ENCODE results near the gene PRODH. TPM values are rescaled to one million over a fixed set of nuclear protein-coding genes. Genes with fewer than 3 reads are reported as not detected.

The PRODH gene
- polyA plus RNA-seq, 3 donors, result not detected

- no peak for TF ChIP-seq CTCF (IDR thresholded peaks at IDR 0.05)
- no peak overlapping the region for H3K4me3 Mint-ChIP-seq
- no peaks in the 10 kb centered on the region for H3K4me1 Mint-ChIP-seq
- no peaks in the 10 kb centered on the region for H3K27me3 ChIP-seq (ENCODE audit: control insufficient read depth in 2 of 2, insufficient read depth in 2 of 2, low read length in 2 of 2)
- no peak overlapping the region for H2AFZ ChIP-seq (ENCODE audit: insufficient read depth, low read depth, low read length, poor library complexity, severe bottlenecking)
- H3K9me3 ChIP-seq (replicated peaks in 1 of 2; ENCODE audit: control insufficient read depth in 1 of 2, insufficient read depth in 1 of 2, low read length in 2 of 2), result peaks cover 7 to 10% of the 10 kb centered on the region in 2 donors
- H3K27ac ChIP-seq (ENCODE audit: low read depth in 1 of 2, low read length in 2 of 2), result no peak overlapping the region
- H3K36me3 ChIP-seq (replicated peaks in 1 of 2; ENCODE audit: control insufficient read depth in 1 of 2, insufficient read depth in 2 of 2, low read length in 2 of 2), result no peaks in the 10 kb centered on the region
- DNase-seq, result no peak
- H3K27ac Mint-ChIP-seq, result no peak overlapping the region
- no peaks in the 10 kb centered on the region for H3K36me3 Mint-ChIP-seq
- no peaks in the 10 kb centered on the region for H4K20me1 ChIP-seq (ENCODE audit: insufficient read depth, low read length)
- H3K9ac ChIP-seq (ENCODE audit: insufficient read depth, low read length, poor library complexity, severe bottlenecking), result no peak overlapping the region
- intact Hi-C loops (cut with micrococcal nuclease), result no loop called here
- 98% methylated on average over 7 of the region's 10 CpGs for WGBS (ENCODE audit: insufficient coverage)
- peaks cover 6 to 17% (median 16%) of the 10 kb centered on the region in 7 donors for H3K9me3 Mint-ChIP-seq
- H3K4me2 ChIP-seq (replicated peaks; ENCODE audit: extremely low read depth, low read length, poor library complexity, severe bottlenecking), result no peak overlapping the region
- no peaks in the 10 kb centered on the region for H3K4me1 ChIP-seq (ENCODE audit: control insufficient read depth in 1 of 2, insufficient read depth in 2 of 2, low read length in 2 of 2)
- peaks cover 2 to 8% (median 5%) of the 10 kb centered on the region in 3 donors for H3K27me3 Mint-ChIP-seq (ENCODE audit: low read depth in 3 of 3)
- no peak overlapping the region for H3K4me3 ChIP-seq (replicated peaks in 1 of 3; ENCODE audit: low read depth in 2 of 3, low read length in 3 of 3)
- H3K79me2 ChIP-seq (ENCODE audit: insufficient read depth, low read length), result no peaks in the 10 kb centered on the region
Measured at GRCh38 chr22:18984564-18984963, 48.5 kb upstream of the PRODH start.

- Histone ChIP-seq H3K27ac (ENCODE audit: low read depth in 1 of 2, low read length in 2 of 2) (no peak overlapping the region), H3K79me2 (ENCODE audit: insufficient read depth, low read length) (no peaks in the 10 kb centered on the region), H3K4me3 (replicated peaks in 1 of 3; ENCODE audit: low read depth in 2 of 3, low read length in 3 of 3) (no peak overlapping the region), H3K27me3 (ENCODE audit: control insufficient read depth in 2 of 2, insufficient read depth in 2 of 2, low read length in 2 of 2) (no peaks in the 10 kb centered on the region), H4K20me1 (ENCODE audit: insufficient read depth, low read length) (no peaks in the 10 kb centered on the region), H2AFZ (ENCODE audit: insufficient read depth, low read depth, low read length, poor library complexity, severe bottlenecking) (no peak overlapping the region), H3K36me3 (replicated peaks in 1 of 2; ENCODE audit: control insufficient read depth in 1 of 2, insufficient read depth in 2 of 2, low read length in 2 of 2) (no peaks in the 10 kb centered on the region), H3K4me2 (replicated peaks; ENCODE audit: extremely low read depth, low read length, poor library complexity, severe bottlenecking) (no peak overlapping the region), H3K9ac (ENCODE audit: insufficient read depth, low read length, poor library complexity, severe bottlenecking) (no peak overlapping the region), H3K4me1 (ENCODE audit: control insufficient read depth in 1 of 2, insufficient read depth in 2 of 2, low read length in 2 of 2) (no peaks in the 10 kb centered on the region), H3K9me3 (replicated peaks in 1 of 2; ENCODE audit: control insufficient read depth in 1 of 2, insufficient read depth in 1 of 2, low read length in 2 of 2) (peaks cover 7 to 10% of the 10 kb centered on the region in 2 donors)
- no peak overlapping the region for H3K4me3 Mint-ChIP-seq
- intact Hi-C loops (cut with micrococcal nuclease), result no loop called here
- peaks cover 6 to 21% (median 16%) of the 10 kb centered on the region in 7 donors for H3K9me3 Mint-ChIP-seq
- H3K36me3 Mint-ChIP-seq, result no peaks in the 10 kb centered on the region
- 93% methylated on average over 7 of the region's 9 CpGs for WGBS (ENCODE audit: insufficient coverage)
- H3K4me1 Mint-ChIP-seq, result no peaks in the 10 kb centered on the region
- H3K27ac Mint-ChIP-seq, result no peak overlapping the region
- TF ChIP-seq CTCF (IDR thresholded peaks at IDR 0.05), result no peak
- DNase-seq, result no peak
- H3K27me3 Mint-ChIP-seq (ENCODE audit: low read depth in 3 of 3), result peaks cover 3 to 6% (median 5%) of the 10 kb centered on the region in 3 donors
Measured at GRCh38 chr22:18983120-18983651, 47.1 kb upstream of the PRODH start.

Data from CD14-positive monocyte (primary cell).